HG02798 (cell line): ENCODE measurements around the gene LPP.
A peak's percentile ranks its signal among the peaks of the same experiment; 100 is the strongest.

ENCODE experiments used
- ATAC-seq: cut with Tn5 transposase; IDR thresholded peaks from one replicate; pipeline ENCODE4 v1.9.1; 2021; ENCODE audit warnings: mild to moderate bottlenecking; ENCODE audit not compliant: unreplicated experiment, poor library complexity

The LPP gene

GRCh38 chr3:188380722-188381121 lies 226.8 kb downstream of the LPP start:
- no peak for ATAC-seq

- no peak for ATAC-seq
Observed at GRCh38 chr3:188383748-188384147, 229.8 kb downstream of the LPP start.

GRCh38 chr3:188385295-188385694 lies 231.3 kb downstream of the LPP start:
- ATAC-seq = no peak

GRCh38 chr3:188389711-188390342 lies 235.9 kb downstream of the LPP start:
- peak; percentile 85 for ATAC-seq

GRCh38 chr3:188390343-188390718 lies 236.4 kb downstream of the LPP start:
- ATAC-seq = peak; percentile 21

- ATAC-seq = no peak
Observed at GRCh38 chr3:188390775-188391443, 237.0 kb downstream of the LPP start.

- no peak for ATAC-seq
Observed at GRCh38 chr3:188391592-188391991, 237.6 kb downstream of the LPP start.

- ATAC-seq = no peak
Observed at GRCh38 chr3:188392076-188392475, 238.1 kb downstream of the LPP start.

- ATAC-seq = no peak
Observed at GRCh38 chr3:188394623-188395022, 240.7 kb downstream of the LPP start.

GRCh38 chr3:188396251-188396650 lies 242.3 kb downstream of the LPP start:
- ATAC-seq = no peak

- no peak for ATAC-seq
Observed at GRCh38 chr3:188396900-188397299, 242.9 kb downstream of the LPP start.

- ATAC-seq = no peak
Observed at GRCh38 chr3:188397766-188398705, 244.1 kb downstream of the LPP start.

GRCh38 chr3:188400494-188401243 lies 246.7 kb downstream of the LPP start:
- ATAC-seq = peak; percentile 83

GRCh38 chr3:188401244-188401993 lies 247.5 kb downstream of the LPP start:
- no peak for ATAC-seq

- ATAC-seq = no peak
Observed at GRCh38 chr3:188402229-188402628, 248.3 kb downstream of the LPP start.

GRCh38 chr3:188403404-188403803 lies 249.4 kb downstream of the LPP start:
- no peak for ATAC-seq

GRCh38 chr3:188404124-188404523 lies 250.2 kb downstream of the LPP start:
- no peak for ATAC-seq

GRCh38 chr3:188404701-188405100 lies 250.7 kb downstream of the LPP start:
- ATAC-seq = no peak

- ATAC-seq = no peak
Observed at GRCh38 chr3:188407158-188407880, 253.4 kb downstream of the LPP start.
